H9 (cell line): Measurements from ENCODE around the gene LRP3. TPM values are rescaled to one million over a fixed set of nuclear protein-coding genes. Genes with fewer than 3 reads are reported as not detected.

Source experiments
- DNase-seq: peaks from one replicate; pipeline ENCODE4 v3.0.0-alpha.2; 2017
- H2AFZ ChIP-seq: one replicate; pipeline ENCODE4 v1.6.1; 2013; ENCODE audit warnings: mild to moderate bottlenecking, low read length, control low read depth, moderate library complexity
- H2AK5ac ChIP-seq: 2 replicates; pipeline ENCODE4 v1.6.1; 2013; ENCODE audit warnings: low read length, control low read depth, mixed read lengths; ENCODE audit not compliant: insufficient read length
- H2BK120ac ChIP-seq: one replicate; pipeline ENCODE4 v1.6.1; 2013; ENCODE audit warnings: low read depth, mild to moderate bottlenecking, low read length, control low read depth, inconsistent platforms; ENCODE audit not compliant: poor library complexity, severe bottlenecking
- H2BK12ac ChIP-seq: 2 replicates; pipeline ENCODE4 v1.6.1; 2013; ENCODE audit warnings: low read length, control low read depth, mixed read lengths, low read depth; ENCODE audit not compliant: insufficient read length
- H2BK15ac ChIP-seq: 2 replicates; pipeline ENCODE4 v1.6.1; 2013; ENCODE audit warnings: low read depth, low read length, control low read depth
- H2BK20ac ChIP-seq: one replicate; pipeline ENCODE4 v1.6.1; 2013; ENCODE audit warnings: low read depth, mild to moderate bottlenecking, low read length, control low read depth, inconsistent platforms; ENCODE audit not compliant: poor library complexity, severe bottlenecking
- H2BK5ac ChIP-seq: 2 replicates; pipeline ENCODE4 v1.6.1; 2013; ENCODE audit warnings: low read length, control low read depth, mixed read lengths; ENCODE audit not compliant: insufficient read length
- H3K14ac ChIP-seq: 2 replicates; pipeline ENCODE4 v1.6.1; 2013; ENCODE audit warnings: low read length, control low read depth; ENCODE audit not compliant: insufficient read depth
- H3K18ac ChIP-seq: 2 replicates; pipeline ENCODE4 v1.6.1; 2013; ENCODE audit warnings: low read depth, mild to moderate bottlenecking, mixed read lengths, low read length, control low read depth; ENCODE audit not compliant: insufficient read length
- H3K23ac ChIP-seq: 2 replicates; pipeline ENCODE4 v1.6.1; 2013; ENCODE audit warnings: low read length, control low read depth, mixed read lengths, low read depth; ENCODE audit not compliant: insufficient read length
- H3K23me2 ChIP-seq: 2 replicates; pipeline ENCODE4 v1.6.1; 2013; ENCODE audit warnings: low read depth, mild to moderate bottlenecking, mixed read lengths, low read length, control low read depth; ENCODE audit not compliant: insufficient read length, poor library complexity, severe bottlenecking
- H3K27ac ChIP-seq: 2 replicates; pipeline ENCODE4 v1.5.1; 2013; ENCODE audit warnings: low read length, control low read depth, mixed read lengths, low read depth; ENCODE audit not compliant: insufficient read length
- H3K27me3 ChIP-seq: 2 replicates; pipeline ENCODE4 v1.6.1; 2013; ENCODE audit warnings: low read length, control low read depth, inconsistent platforms; ENCODE audit not compliant: insufficient read depth
- H3K4ac ChIP-seq: 2 replicates; pipeline ENCODE4 v1.6.1; 2013; ENCODE audit warnings: low read depth, mild to moderate bottlenecking, control low read depth, inconsistent platforms, low read length, moderate library complexity
- H3K4me1 ChIP-seq: 2 replicates; pipeline ENCODE4 v1.6.1; 2013; ENCODE audit warnings: low read length, control low read depth, inconsistent platforms; ENCODE audit not compliant: insufficient read depth
- H3K4me2 ChIP-seq: 2 replicates; pipeline ENCODE4 v1.6.1; 2013; ENCODE audit warnings: low read length, control low read depth, mixed read lengths; ENCODE audit not compliant: insufficient read length, insufficient read depth
- H3K56ac ChIP-seq: 2 replicates; pipeline ENCODE4 v1.6.1; 2013; ENCODE audit warnings: low read depth, mild to moderate bottlenecking, mixed read lengths, low read length, control low read depth; ENCODE audit not compliant: insufficient read length
- H3K79me1 ChIP-seq: 2 replicates; pipeline ENCODE4 v1.6.1; 2013; ENCODE audit warnings: low read depth, mild to moderate bottlenecking, moderate library complexity, low read length, control low read depth, inconsistent platforms; ENCODE audit not compliant: insufficient read depth, poor library complexity, severe bottlenecking
- H3K79me2 ChIP-seq: 2 replicates; pipeline ENCODE4 v1.6.1; 2013; ENCODE audit warnings: low read length, control low read depth, inconsistent platforms; ENCODE audit not compliant: insufficient read depth
- H3K9ac ChIP-seq: 2 replicates; pipeline ENCODE4 v1.6.1; 2013; ENCODE audit warnings: low read length, control low read depth, mixed read lengths; ENCODE audit not compliant: insufficient read length; ENCODE audit errors: extremely low read depth
- H3K9me3 ChIP-seq: one replicate; pipeline ENCODE4 v1.6.1; 2013; ENCODE audit warnings: low read depth, low read length, inconsistent platforms; ENCODE audit not compliant: control insufficient read depth
- H3T11ph ChIP-seq: one replicate; pipeline ENCODE4 v1.6.1; 2013; ENCODE audit warnings: mild to moderate bottlenecking, low read length, control low read depth, inconsistent platforms
- H4K20me1 ChIP-seq: one replicate; pipeline ENCODE4 v1.6.1; 2013; ENCODE audit not compliant: control insufficient read depth, insufficient read length, insufficient read depth
- H4K5ac ChIP-seq: 2 replicates; pipeline ENCODE4 v1.6.1; 2013; ENCODE audit warnings: low read depth, mild to moderate bottlenecking, mixed read lengths, low read length, control low read depth; ENCODE audit not compliant: insufficient read length
- H4K8ac ChIP-seq: replicated peaks from 2 replicates; pipeline ENCODE4 v1.6.1; 2013; ENCODE audit warnings: low read length, control low read depth, mixed read lengths, low read depth; ENCODE audit not compliant: insufficient read length
- H4K91ac ChIP-seq: 2 replicates; pipeline ENCODE4 v1.6.1; 2013; ENCODE audit warnings: low read depth, mild to moderate bottlenecking, moderate library complexity, mixed read lengths, low read length, control low read depth; ENCODE audit not compliant: insufficient read length
- H3K27ac Mint-ChIP-seq, 3 experiments: 2 replicates in 2 of 3; 3 replicates in 1 of 3; pipeline ENCODE4 v1.8.0; 2020 to 2021; ENCODE audit warnings: mixed read lengths in 3 of 3, mild to moderate bottlenecking in 1 of 3, moderate library complexity in 1 of 3
- H3K27me3 Mint-ChIP-seq: 2 replicates; pipeline ENCODE4 v1.8.0; 2021; ENCODE audit warnings: low read depth, mild to moderate bottlenecking, moderate library complexity, mixed read lengths
- H3K36me3 Mint-ChIP-seq, 3 experiments: 2 replicates in 2 of 3; 3 replicates in 1 of 3; pipeline ENCODE4 v1.8.0; 2020 to 2021; ENCODE audit warnings: low read depth in 3 of 3, mixed read lengths in 3 of 3; ENCODE audit not compliant: insufficient read depth in 1 of 3
- H3K4me1 Mint-ChIP-seq, 2 experiments: 2 replicates each; pipeline ENCODE4 v1.8.0; 2020; ENCODE audit warnings: mixed read lengths in 2 of 2
- H3K4me3 Mint-ChIP-seq, 2 experiments: 2 replicates in 1 of 2; 3 replicates in 1 of 2; pipeline ENCODE4 v1.8.0; 2020 to 2021; ENCODE audit warnings: mild to moderate bottlenecking in 2 of 2, mixed read lengths in 2 of 2, moderate library complexity in 1 of 2
- H3K9me3 Mint-ChIP-seq, 2 experiments: 2 replicates in 1 of 2; 3 replicates in 1 of 2; pipeline ENCODE4 v1.8.0; 2020; ENCODE audit warnings: mild to moderate bottlenecking in 2 of 2, mixed read lengths in 2 of 2, moderate library complexity in 1 of 2
- WGBS: extraction: QIAGEN DNeasy Blood & Tissue Kit; methylation state at CpG from one replicate; pipeline ENCODE4 v1.1.7; 2013; ENCODE audit warnings: missing lambda C conversion rate, low lambda C conversion rate, mixed read lengths; ENCODE audit not compliant: insufficient read length; ENCODE audit errors: extremely low coverage; 5-methylcytosine and 5-hydroxymethylcytosine counted together
- total RNA-seq: library from RNA; stranded (reverse); gene quantifications from 2 replicates; pipeline ENCODE4 v1.2.1, GENCODE V29; 2021
- TF ChIP-seq, protein P1 (sequence below): fragments of 200-600 bp; sonication (generic); conservative IDR thresholded peaks from 3 replicates; pipeline ENCODE4 v1.8.0; 2021; ENCODE audit warnings: antibody characterized with exemption, mild to moderate bottlenecking

LRP3 gene
- total RNA-seq, 1 experiment from 2014 or later: 29.2 TPM

DNA sequence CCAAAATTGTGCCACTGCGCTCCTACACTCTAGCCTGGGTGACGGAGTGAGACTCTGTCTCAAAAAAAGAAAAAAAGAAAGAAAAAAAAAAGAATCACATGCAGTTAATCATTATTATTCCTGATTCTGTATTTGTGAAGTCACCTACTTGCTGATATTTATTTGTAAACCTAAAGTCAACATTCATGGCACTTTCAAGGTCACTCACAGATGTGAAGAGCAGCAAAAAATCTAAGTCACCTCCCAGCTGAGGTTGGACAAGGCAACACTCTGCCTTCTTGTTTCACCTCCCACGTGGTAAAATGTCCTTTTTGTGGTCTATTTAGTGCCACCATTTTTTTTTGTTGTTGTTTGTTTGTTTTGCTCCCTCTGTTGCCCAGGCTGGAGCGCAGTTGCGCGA lies 35.8 kb upstream of the LRP3 start:
- H3K79me1 ChIP-seq: no peaks in the 10 kb centered on the region
- H3K9ac ChIP-seq: no peak overlapping the region
- no peaks in the 10 kb centered on the region; the same call in 1 of the 2 replicates for H3K27me3 Mint-ChIP-seq
- H3K9me3 ChIP-seq: no peaks in the 10 kb centered on the region
- H2AK5ac ChIP-seq: no peak overlapping the region
- H4K8ac ChIP-seq: no peak overlapping the region
- H4K20me1 ChIP-seq: no peaks in the 10 kb centered on the region
- H2BK5ac ChIP-seq: no peak overlapping the region
- no CpG with 5 or more reads among the region's 6 CpGs for WGBS
- no peak overlapping the region for H3K27ac Mint-ChIP-seq
- H2AFZ ChIP-seq: no peak overlapping the region
- no peak overlapping the region for H3K56ac ChIP-seq
- H3K23me2 ChIP-seq: no peaks in the 10 kb centered on the region
- no peak overlapping the region for H2BK15ac ChIP-seq
- no peak overlapping the region for H3K14ac ChIP-seq
- H2BK20ac ChIP-seq: no peak overlapping the region
- no peak overlapping the region for H2BK12ac ChIP-seq
- H3K4ac ChIP-seq: no peak overlapping the region
- no peak overlapping the region for H3K23ac ChIP-seq
- no peaks in the 10 kb centered on the region for H3K79me2 ChIP-seq
- no peak overlapping the region for H3K4me3 Mint-ChIP-seq
- H4K5ac ChIP-seq: no peak overlapping the region
- no peaks in the 10 kb centered on the region for H3K27me3 ChIP-seq
- H3K18ac ChIP-seq: no peak overlapping the region
- no peak overlapping the region for H4K91ac ChIP-seq
- no peak overlapping the region for H2BK120ac ChIP-seq
- H3K4me1 ChIP-seq: no peaks in the 10 kb centered on the region
- no peaks in the 10 kb centered on the region for H3K4me1 Mint-ChIP-seq
- H3T11ph ChIP-seq: no peak overlapping the region
- 0 out of 7 replicates have a peak, but pooled peaks cover 0 to 2% (median 0%) of the 10 kb centered on the region in 3 experiments for H3K36me3 Mint-ChIP-seq
- TF ChIP-seq, protein P1, sequence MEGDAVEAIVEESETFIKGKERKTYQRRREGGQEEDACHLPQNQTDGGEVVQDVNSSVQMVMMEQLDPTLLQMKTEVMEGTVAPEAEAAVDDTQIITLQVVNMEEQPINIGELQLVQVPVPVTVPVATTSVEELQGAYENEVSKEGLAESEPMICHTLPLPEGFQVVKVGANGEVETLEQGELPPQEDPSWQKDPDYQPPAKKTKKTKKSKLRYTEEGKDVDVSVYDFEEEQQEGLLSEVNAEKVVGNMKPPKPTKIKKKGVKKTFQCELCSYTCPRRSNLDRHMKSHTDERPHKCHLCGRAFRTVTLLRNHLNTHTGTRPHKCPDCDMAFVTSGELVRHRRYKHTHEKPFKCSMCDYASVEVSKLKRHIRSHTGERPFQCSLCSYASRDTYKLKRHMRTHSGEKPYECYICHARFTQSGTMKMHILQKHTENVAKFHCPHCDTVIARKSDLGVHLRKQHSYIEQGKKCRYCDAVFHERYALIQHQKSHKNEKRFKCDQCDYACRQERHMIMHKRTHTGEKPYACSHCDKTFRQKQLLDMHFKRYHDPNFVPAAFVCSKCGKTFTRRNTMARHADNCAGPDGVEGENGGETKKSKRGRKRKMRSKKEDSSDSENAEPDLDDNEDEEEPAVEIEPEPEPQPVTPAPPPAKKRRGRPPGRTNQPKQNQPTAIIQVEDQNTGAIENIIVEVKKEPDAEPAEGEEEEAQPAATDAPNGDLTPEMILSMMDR: no peak
- DNase-seq: no peak
- no peak overlapping the region for H3K27ac ChIP-seq
- H3K9me3 Mint-ChIP-seq: peaks cover 2 to 3% of the 10 kb centered on the region in 2 experiments; a peak in 3 of 5 replicates
- no peak overlapping the region for H3K4me2 ChIP-seq
